HG02763 (cell line): ENCODE data around the gene PLGRKT.
"Not testable (repeated sequence)": the region's sequence is repeated elsewhere in the genome, so short reads cannot be mapped to it uniquely, and the experiment has no call there.

Source experiments
- ATAC-seq: cut with Tn5 transposase; IDR thresholded peaks from one replicate; pipeline ENCODE4 v1.9.1; 2021; ENCODE audit warnings: mild to moderate bottlenecking, moderate library complexity; ENCODE audit not compliant: unreplicated experiment

The PLGRKT gene

GRCh38 chr9:5433328-5433727 is 4.4 kb downstream of the PLGRKT start:
- ATAC-seq = not testable (repeated sequence)

GRCh38 chr9:5432890-5433289 is 4.8 kb downstream of the PLGRKT start:
- not testable (repeated sequence) for ATAC-seq

- ATAC-seq = no peak
Measured at GRCh38 chr9:5430912-5431311, 6.8 kb downstream of the PLGRKT start.

- ATAC-seq = no peak
Measured at GRCh38 chr9:5429873-5430564, 7.7 kb downstream of the PLGRKT start.

DNA sequence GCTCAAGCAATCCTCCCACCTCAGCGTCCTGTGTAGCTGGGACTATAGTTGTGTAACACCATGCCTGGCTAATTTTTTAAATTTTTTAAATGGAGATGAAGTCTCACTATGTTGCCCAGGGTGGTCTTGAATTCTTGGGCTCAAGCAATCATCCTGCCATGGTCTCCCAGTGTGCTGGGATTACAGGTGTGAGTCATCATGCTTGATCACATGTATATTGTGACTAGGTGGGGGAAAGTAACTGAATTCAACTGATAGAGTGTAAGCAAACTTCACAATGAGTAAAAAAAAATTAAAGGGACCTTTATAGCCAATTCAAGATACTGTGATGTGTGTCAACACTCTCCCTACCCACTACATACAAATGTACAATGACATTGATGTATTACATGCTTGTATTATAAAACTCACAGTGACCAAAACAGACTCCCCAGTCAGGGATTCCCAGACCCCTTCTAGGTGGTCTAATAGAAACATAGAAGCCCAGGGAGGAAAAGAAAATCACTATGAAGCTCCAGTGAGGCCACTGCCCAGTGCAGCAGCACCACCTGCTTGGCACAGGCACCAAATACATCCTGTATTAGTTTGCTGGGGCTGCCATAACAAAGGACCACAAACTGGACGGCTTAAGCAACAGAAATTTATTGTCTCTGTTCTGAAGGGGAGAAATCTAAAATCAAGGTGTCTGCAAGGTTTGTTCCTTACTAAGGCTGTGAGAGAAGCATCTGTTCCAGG is 8.8 kb downstream of the PLGRKT start:
- no peak for ATAC-seq

- no peak for ATAC-seq
Measured at GRCh38 chr9:5428172-5428571, 9.6 kb downstream of the PLGRKT start.

DNA sequence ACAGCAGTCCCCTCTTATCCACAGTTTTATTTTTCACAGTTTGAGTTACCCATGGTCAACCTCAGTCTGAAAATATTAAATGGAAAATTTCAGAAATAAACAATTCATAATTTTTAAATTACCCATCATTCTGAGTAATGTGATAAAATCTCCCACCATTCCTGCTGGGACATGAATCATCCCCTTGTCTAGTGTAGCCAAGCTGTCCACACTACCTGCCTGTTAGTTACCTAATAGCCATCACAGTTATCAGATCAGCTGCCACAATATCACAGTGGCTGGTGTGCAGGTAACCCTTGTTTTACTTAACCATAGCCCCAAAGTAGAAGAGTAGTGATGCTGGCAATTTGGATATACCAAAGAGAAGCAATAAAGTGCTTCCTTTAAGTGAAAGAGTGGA is 10.7 kb downstream of the PLGRKT start:
- no peak for ATAC-seq

DNA sequence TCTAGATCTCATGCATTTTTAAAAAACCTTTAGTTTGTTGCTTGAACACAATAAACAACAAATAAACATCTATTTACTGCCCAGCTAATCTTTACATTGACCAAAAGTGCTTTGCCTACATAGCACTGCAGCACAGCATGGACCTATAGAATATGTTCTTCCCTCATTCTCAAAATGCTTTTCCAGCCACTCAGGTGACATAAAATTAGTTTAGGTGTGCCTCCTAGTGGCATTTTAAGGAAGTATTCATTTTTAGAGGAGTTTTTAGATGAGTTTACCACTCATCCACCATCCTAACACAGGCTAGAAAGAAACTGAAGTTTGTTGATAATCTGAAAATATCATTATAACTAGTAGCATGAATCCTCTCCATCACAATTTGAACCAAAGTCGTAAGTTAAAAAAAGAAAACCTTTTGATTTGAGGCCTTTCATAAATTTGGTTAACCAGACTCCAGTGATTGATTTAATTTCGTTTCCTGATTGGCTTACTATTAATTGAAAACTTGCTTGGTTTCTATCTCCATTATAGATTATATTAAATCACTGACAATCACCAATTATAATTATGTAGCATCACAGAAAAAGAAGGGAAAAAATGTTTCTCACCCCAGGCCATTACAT is 12.6 kb downstream of the PLGRKT start:
- no peak for ATAC-seq

DNA sequence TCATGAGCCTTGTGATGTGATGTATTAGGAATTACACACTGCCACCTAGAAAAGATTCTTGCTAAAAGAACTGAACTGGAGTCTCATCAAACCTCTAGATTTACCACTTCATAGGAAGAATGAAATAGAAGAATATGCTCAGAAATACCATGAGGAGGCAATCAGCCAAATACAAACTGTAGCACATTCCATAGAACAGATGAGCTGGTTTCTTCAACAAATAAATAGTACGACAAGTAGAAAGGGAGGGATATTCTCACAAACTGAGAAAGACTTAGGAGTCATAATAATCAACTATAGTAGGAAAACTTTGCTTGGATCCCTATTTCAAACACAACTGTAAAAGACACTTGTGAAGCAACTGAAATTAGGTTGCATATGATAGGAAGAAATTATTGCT is 15.4 kb downstream of the PLGRKT start:
- ATAC-seq = no peak

GRCh38 chr9:5421163-5421562 is 16.6 kb downstream of the PLGRKT start:
- no peak for ATAC-seq

DNA sequence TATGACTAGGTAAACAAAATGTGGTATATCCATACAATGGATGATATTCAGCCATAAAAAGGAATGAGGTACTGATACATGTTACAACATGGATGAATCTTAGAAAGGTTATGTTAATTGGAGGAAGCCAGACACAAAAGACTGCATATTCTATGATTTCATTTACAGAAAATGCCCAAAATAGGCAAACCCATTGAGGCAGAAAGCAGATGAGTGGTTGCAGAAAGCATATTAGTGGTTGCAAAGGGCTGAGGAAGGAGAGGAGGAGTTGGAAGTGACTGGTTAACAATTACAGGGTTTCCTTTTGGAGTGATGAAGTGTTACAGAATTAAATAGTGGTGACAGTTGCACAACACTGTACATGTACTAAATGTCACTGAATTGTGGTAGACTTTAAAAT is 17.7 kb downstream of the PLGRKT start:
- no peak for ATAC-seq

- ATAC-seq = no peak
Measured at GRCh38 chr9:5418481-5418880, 19.2 kb downstream of the PLGRKT start.

DNA sequence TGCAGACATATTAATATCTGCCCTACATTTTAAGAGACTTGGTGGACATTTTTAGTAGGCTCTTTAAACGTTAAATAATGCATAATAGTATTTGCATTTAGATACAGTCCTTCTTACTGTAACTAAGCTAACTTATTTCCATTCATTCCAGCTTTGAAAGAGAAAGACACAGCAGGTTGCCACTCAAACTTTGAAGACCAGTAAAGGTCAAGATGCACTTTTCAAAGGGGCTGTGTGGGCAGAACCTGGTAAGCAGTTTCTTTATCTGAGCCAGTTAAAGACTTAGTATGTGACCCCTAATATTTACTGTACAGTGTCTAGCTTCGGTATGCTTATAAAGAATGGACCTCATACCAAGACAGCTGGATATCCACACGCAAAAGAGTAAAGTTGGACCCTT is 20.8 kb downstream of the PLGRKT start:
- ATAC-seq = no peak

DNA sequence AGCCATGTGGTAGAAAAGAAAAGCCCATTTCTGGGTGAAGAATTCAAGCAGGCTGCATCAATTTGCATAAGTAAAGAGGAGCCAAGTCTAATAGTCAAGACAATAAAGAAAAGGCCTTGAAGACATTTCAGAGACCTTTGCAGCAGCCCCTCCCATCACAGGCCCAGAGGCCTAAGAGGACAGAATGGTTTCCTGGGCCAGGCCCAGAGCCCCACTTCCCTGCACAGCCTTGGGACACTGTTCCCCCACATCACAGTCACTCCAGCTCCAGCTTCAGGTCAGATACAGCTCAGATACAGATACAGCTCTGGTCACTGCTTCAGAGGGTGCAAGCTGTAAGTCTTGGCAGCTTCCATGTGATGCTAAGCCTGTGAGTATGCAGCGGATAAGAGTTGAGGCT is 29.1 kb downstream of the PLGRKT start:
- no peak for ATAC-seq

DNA sequence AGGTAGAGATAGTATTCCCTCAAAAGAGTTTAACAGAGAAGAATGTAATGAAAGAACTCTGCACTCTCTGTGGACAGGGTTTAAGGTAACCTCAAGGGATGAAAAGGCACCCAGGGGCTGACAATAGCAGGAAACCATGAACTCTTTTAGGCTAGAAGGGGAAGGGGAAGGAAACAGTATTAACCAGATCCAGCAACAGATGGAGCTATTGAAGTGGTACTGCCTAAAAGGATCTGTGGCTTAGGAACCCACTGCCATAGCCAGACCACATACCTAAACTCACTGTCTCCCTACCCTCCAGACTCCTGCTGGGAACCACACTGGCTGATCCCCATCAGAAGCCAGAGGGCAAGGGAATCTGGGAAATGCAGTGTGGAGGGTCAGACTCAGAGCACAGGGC is 35.5 kb downstream of the PLGRKT start:
- no peak for ATAC-seq

GRCh38 chr9:5397547-5397946 is 40.2 kb downstream of the PLGRKT start:
- not testable (repeated sequence) for ATAC-seq

- no peak for ATAC-seq
Measured at GRCh38 chr9:5395428-5395827, 42.3 kb downstream of the PLGRKT start.

DNA sequence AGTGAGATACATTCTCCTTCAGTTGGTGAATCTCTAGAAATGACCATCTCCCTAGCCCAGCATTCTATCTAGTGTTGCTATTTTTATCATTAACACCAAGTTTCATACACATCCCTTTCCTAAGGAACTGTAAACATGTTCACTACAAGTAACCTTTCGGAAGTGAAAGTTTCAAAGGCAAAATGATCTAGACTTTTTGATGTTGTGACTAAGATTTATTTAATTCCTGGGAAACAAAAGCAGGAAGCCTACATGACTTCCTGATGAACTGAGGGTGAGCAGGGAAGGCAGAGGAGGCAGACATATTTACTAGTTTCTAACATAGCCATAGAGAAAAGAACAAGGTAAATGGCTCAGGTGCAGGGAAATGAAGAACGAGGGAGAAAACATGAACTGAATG is 43.7 kb downstream of the PLGRKT start:
- ATAC-seq = not testable (repeated sequence)

DNA sequence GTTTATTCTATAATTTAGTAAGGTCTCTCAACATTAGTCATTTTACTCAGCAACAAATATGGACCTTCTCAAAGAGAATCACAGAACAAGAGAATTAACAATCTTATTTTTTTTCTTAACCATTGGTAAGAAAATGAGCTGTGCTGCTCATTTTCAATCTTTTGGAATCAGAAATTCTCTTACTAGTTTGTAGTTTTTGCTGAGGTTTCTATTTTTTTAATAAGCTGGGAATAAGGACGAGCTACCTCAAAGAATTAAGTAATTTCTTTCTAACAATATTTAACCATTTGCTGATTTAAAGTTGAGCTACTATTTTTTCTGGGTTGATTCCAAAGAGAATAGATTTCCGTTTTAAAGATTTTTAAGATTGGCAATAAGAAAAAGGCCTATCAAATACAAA is 44.2 kb downstream of the PLGRKT start:
- no peak for ATAC-seq

DNA sequence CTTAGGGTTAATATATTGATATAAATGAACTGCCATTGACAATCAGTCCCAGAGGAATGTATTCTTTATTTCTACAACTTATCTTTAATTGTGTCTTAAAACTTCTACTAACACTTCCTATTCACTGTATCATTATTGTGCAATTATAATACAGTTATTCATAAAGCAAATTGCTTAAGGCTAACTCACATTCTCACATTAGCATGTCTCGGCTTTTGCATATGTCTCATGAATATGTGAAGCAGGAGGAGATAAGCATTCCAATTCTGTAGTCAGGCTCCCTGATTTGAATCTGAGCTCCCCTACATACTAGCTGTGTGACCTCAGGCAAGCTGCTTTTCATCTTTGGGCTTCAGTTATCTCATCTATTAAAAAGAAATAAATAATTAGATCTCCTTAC is 45.4 kb downstream of the PLGRKT start:
- ATAC-seq = no peak

DNA sequence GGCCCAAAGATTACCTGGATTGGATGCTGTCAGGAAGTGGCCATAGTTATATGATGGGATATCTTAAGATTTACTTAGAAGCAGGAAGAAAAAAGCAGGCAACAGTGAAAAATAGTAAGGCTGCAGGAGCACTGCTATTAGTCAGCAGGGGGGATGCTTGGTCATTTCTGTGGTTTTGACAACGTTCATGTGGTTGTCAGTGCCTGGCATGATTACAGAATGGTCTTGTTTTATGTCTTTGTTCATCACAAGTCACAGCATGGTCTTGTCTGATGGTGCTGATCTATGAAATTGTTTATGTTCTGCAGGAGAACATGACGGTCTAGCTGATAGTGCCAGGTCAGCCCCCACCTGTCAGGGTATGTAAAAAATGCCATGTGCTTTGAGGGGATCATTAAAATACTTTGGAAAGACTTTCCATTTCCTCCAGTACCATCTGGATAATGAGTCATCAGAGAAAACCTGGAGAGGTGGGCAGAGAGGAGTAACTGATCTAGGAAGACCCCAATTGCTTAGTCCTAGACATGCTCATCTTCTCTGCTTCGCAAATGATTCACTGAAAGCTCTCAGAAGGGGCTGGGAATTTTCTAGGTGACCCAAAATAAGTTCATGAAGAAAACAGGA is 48.5 kb downstream of the PLGRKT start:
- no peak for ATAC-seq
